GM19463 (cell line): ENCODE data around the gene MED25.
A peak's percentile ranks its signal among the peaks of the same experiment; 100 is the strongest.

Source experiments
- ATAC-seq: cut with Tn5 transposase; IDR thresholded peaks from one replicate; pipeline ENCODE4 v1.9.1; 2021; ENCODE audit warnings: mild to moderate bottlenecking, moderate library complexity; ENCODE audit not compliant: unreplicated experiment

MED25 gene

DNA sequence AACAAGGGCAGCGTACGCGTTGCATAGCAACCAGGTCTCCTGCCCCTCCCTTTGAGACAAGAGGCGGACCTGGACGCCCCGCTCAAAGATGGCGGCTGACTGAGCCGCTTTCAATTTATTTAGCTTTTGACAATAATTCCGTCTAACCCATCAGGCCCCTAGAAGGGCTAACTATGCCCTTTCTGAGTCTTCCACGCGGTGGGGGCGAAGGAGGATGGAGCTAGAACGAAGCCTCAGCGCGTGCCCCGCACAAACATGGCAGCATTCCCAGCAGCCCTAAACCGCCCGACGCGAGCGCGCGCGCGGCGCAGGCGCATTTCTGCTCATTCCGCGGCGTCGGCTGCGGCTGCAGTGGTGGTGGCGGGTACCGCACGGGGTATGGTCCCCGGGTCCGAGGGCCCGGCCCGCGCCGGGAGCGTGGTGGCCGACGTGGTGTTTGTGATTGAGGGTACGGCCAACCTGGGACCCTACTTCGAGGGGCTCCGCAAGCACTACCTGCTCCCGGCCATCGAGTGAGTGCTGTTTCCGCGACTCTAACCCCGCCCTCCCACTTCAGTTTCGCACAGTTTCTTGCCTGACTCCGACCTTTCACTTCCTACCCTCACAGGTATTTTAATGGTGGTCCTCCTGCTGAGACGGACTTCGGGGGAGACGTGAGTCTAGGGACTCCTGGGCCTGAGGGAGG is at the start of gene MED25:
Gene MED25, plus strand, starts transcription at position 326 of the 685 bp plus-strand sequence. Its CDS starts 53 bp downstream, at position 379.
- ATAC-seq, result peak; percentile 80

- ATAC-seq, result no peak
Measured at GRCh38 chr19:49770529-49770928, 47.6 kb upstream of the MED25 start.

- ATAC-seq, result no peak
Measured at GRCh38 chr19:49771674-49772139, 46.4 kb upstream of the MED25 start.

DNA sequence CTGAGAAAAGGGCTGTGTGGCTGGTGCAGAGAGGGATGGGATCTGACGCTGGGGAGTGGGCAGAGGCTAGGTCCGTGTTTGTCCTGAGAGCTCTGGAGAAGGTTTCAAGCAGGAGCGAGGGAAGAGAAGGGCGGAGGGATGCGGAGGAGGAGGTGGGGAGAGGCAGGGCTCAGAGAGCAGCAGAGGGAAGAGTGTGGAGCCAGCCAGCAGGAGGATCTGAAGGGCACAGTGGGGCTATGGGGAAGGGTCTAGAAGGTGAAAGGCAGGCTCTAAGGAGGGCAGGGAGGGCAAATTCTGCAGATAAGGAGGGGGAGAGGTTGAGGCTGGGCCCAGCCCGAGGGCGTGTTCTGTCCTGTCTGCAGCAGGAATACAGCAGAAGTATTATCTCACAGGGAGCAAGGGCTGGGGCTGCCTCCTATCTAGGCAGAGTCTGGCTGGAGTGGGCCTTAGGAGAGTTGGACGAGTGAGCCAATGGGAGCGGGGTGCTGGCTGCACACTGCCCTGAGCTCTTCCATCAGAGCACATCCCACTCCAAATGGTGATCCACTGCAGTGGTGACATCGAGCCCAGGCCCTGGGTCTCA is 45.1 kb upstream of the MED25 start:
- ATAC-seq, result no peak

DNA sequence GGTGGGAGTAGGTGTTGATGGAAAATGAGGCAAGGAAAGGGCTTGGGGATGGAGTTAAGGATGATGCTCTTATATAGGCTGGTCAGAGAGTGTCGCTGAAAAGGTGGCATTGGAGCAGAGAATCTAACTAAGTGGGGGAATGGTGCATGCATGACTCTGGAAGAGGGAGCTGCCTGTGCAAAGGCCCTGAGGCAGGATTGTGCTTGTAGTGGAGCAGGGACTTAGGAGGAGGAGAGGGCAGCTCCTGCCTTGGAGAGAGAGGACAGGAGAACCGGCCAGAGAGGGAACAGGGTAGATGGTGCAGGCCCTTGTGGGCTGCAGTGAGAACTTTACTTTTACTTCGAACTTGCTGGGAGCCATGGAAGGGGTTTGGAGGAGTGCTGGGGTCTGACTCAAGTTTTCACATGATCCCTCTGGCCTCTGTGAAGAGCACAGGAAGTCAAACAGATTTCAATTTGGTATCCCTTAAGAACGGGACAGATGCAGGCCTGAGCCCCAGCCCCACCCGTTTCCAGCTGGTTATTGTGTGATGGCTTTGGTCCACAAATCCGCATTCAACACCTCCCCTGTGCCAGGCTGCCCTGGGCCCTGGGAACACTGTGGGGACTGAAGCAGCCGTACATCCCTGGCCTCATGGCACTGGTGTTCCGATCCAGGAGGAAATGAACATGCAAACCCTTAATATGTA is 44.3 kb upstream of the MED25 start:
- no peak for ATAC-seq

- ATAC-seq, result no peak
Measured at GRCh38 chr19:49774969-49775368, 43.1 kb upstream of the MED25 start.

DNA sequence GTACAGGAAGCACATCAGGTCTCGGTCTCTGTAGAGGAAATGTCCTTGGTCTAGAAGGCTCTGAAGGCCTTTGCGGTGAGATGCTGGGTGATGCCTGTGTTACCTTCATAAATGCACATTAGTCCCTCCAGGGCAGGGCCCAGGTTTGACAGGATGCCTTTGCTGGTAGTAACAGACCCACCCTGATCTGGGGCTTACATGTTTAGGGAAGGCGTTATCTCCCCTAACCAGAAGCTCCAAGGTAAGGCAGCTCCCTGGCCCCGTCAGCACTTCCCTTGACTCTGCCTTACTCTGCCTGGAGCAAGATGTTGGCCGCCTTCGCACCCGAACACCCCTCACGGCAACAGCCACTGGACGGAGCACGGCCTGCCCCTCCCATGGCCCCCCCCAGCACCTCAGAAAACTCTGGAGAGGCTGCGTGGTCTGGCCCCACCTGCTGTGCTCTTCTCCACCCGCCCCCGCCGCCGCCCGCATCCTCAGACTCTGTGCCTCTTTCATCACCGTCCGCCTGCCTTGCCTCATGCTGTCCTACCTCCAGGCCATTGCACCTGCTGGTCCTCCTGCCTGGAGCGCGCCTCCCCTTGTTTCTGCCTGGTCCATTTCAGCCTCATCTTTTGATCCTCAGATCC is 42.2 kb upstream of the MED25 start:
- ATAC-seq, result no peak

GRCh38 chr19:49776371-49776764 is 41.7 kb upstream of the MED25 start:
- ATAC-seq, result no peak

DNA sequence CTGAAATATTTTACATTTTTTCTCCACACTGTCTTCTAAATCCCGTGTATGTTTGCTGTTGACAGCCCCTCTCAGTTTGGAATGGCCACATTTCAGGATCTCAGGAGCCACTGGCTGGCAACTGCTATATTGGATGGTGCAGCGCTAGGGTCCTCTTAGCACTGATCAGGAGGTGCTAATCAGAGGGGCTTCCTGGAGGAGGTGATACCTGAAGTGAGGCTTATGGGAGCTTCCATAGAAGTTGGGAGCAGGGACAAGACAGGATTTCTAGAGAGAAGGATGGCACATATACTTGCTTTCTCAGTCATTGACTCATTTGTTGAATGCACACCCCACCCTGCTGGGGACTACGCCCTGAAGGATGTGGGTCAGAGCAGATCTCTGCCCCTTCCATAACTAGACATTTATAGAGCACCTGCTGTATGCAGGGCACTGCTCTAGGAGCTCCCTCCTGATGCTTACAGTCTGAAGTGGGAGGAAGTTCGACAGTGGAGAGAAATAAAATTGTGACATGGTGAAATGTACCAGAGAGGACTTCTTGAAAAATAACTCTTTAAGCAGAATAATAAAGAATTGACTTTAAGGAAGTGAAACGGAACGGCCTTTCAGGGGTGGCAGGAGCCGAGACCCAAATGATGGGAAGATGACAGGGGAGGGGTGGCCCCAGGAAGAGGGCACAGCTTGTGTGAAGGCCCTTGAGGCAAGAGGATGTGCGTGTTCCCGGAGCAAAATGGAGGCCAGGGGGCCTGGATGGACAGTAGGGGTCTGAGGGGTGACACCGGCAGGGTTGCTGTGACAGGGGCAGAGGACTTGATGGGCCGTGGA is 38.1 kb upstream of the MED25 start:
- ATAC-seq, result no peak

DNA sequence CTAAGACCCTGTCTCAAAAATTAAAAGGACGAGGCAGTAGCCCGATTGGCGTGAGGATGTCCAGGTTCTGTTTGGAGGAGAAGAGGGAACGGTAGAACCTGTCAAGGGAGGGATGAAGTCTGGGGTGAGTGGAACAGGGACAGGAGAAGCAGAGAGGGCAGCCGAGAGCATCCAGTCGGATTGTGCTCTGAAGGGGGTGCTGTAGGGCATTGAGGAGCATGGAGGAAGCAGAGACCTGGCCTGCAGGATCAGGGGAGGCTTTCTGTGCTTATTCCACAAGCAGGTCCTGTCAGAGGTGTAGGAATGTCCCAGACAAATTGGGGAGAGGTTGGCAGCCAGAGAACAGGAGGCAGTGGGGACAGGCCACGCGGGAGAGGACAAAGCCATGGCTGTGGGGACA is 37.2 kb upstream of the MED25 start:
- no peak for ATAC-seq

DNA sequence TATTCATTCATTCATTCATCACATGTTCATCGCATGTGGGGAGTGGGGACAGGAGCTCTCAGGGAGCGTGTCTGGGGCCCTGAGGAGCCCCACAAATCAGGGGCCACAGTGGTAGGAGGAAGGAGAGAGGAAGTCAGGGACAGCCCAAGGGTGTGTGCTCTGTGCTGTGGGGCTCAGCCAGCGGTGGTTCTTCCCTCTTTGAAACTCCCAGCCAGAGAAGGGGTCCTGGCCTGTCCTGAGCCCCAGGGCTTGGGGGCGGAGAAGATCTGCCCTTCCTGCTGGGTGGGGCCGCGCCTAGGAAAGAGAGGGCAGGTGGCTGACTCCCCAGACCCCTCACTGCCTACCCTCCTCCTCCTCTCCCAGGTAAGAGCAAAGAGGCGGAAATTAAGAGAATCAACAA is 36.7 kb upstream of the MED25 start:
- ATAC-seq, result no peak

GRCh38 chr19:49782515-49782914 is 35.6 kb upstream of the MED25 start:
- no peak for ATAC-seq

DNA sequence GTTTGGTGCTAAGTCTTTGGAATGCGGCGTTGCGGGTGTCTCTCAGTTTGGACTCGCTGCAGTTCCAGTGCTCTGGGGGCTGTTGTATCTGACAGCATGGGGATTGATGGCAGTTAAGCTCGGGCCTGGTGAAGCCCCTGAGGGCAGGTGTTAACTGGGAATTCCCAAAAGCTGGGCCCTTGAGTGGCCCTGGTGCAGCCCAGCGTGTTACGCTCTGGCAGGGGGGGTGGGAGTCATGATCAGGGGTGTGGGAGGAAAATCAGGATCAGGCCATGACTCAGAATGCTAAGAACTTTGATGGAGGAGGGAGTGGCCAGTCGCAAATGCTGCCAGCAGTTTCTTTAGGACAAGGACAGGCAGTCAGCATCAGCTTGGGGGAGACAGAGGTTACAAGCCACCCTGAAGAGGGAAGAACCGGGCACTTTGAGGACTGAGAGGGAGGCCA is 31.7 kb upstream of the MED25 start:
- no peak for ATAC-seq

DNA sequence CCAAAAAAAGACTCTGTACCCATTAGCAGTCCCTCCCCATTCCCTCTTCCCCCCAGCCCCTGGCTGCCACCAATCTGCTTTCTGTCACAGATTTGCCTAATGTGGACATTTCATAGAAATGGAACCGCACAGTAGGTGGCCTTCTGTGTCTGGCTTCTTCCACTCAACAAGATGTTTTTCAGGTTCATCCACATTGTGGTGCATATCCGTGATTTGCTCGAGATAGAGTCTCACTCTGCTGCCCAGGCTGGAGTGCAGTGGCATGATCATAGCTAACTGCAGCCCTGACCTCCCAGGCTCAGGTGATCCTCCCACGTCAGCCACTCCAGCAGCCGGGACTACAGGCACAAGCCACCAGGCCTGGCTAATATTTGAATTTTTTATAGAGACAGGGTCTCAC is 30.3 kb upstream of the MED25 start:
- no peak for ATAC-seq

DNA sequence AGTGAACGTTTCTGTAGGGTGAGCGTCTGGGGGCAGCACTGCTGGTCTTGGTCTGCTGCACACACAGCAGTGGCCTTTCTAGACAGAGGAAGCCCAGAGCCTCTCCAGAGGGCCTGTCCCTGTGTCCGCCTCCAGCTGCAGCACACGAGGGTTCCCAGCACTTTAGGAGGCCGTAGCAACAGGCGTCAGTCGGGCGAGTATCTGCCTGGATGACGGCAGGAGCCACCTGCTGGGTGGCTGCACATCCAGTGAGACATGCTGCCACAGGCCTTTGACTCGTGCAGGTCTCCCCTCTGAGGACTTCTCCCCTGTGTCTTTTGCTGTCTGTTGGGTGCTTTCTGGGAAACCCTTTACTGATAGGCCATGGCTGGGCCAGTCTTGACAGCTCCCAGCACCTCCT is 29.2 kb upstream of the MED25 start:
- no peak for ATAC-seq

DNA sequence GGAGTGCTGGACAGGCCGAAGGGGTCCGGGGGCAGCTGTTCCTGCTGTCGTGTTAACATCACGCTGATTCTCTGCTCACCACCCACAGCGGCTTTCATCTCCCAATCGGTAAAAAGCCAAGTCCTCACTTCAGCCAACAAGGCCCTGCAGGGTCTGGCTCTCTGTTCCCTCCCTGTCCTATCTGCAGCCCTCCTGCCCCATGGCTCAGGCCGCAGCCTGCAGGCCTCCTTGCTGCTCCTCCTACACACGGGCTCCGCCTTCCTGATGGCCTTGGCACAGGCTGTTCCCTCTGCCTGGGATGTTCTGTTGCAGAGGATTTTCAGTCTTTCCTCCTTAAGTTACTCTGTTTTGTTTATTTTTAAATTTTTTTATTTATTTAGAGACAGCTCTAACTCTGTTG is 27.2 kb upstream of the MED25 start:
- ATAC-seq, result no peak

GRCh38 chr19:49791776-49792445 is 26.2 kb upstream of the MED25 start:
- no peak for ATAC-seq

DNA sequence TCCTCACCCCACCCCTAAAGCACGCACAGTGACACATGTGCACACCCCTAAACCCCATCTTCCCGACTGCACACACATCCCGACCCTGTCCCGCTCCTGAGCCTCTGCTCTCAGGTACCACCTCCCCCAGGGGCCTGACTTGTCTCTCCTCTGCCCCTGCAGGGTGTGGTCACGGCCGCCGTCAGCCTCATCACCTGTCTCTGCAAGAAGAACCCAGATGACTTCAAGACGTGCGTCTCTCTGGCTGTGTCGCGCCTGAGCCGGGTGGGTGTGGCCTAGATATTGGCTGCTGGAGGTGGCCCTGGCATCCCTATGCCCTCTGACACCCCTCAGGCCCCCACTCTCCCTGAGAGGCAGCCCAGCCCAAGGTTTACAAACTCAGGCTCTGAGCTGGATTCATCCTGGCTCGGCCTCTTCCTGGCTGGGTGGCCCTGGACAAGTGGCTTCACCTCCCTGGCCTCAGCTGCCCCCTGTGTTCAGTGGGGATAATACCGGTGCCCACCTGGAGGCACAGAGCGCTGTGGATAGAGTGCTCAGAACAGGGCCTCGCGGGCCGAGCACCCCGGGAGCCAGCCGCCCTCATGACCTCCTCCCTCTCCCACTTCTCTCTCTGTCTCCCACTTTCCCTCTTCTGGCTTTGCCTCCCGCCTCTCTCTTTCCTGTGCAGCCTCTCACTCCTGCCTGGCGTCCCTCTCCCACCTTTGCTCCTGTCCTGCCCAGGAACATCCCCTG is 25.1 kb upstream of the MED25 start:
- ATAC-seq, result no peak

DNA sequence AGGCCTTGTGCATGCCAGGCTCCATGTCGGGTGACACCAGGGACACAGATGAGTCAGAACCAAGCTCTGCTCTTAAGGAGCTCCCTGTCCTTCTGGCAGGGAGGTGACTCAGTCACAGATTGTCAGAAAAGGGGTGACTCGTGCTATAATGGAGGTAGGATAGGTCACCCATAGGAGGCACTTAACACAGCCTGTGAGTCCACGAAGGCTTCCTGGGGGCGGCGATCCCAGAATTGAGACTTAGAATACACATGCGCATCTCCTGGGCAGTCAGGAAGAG is 24.6 kb upstream of the MED25 start:
- no peak for ATAC-seq

DNA sequence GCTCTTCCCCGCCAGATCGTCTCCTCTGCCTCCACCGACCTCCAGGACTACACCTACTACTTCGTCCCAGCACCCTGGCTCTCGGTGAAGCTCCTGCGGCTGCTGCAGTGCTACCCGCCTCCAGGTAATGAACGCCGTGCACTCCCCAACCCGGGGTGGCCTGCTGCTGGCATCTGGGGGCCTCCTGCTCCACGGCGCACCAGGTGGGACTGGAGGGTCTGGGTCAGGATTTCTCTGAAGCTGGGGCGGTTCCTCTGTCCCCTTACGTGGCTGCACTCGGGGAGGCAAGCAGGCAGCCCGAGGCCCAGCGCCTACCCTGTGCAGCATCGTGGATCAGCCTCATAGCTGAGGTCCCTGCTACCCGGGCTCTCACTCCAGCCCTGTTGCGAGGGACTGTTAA is 22.5 kb upstream of the MED25 start:
- no peak for ATAC-seq
